ENCODE results near the gene KHK.

DNA sequence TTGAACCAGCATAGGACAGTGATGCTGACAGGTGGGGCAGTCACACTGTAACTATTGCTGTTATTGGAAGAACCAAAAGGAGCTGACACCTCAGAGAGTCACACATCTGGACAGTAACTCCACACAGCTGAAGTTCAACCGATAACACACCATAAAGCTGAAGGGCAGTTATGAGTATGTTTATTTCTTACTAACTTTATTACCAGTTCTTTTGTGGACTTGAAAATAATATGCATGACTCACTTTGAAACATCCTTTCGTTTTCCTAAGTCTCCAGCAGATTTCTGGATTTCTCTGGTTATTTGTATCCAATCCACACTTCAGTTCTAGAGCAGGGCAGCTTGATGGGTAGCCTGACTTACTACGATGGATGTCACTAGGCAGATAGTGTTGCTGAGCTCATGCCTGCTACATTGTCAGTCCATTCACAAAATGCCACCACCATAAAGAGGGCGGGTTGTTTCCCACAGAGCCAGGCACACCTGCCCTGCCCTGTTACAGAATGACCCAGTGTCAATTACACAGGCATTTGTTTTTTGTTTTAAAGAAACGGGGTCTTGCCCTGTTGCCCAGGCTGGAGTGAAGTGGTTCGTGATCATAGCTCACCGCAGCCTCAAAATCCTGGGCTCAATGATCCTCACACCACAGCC is 43.5 kb upstream of the KHK start:
- TF ChIP-seq, protein P1, sequence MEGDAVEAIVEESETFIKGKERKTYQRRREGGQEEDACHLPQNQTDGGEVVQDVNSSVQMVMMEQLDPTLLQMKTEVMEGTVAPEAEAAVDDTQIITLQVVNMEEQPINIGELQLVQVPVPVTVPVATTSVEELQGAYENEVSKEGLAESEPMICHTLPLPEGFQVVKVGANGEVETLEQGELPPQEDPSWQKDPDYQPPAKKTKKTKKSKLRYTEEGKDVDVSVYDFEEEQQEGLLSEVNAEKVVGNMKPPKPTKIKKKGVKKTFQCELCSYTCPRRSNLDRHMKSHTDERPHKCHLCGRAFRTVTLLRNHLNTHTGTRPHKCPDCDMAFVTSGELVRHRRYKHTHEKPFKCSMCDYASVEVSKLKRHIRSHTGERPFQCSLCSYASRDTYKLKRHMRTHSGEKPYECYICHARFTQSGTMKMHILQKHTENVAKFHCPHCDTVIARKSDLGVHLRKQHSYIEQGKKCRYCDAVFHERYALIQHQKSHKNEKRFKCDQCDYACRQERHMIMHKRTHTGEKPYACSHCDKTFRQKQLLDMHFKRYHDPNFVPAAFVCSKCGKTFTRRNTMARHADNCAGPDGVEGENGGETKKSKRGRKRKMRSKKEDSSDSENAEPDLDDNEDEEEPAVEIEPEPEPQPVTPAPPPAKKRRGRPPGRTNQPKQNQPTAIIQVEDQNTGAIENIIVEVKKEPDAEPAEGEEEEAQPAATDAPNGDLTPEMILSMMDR (IDR thresholded peaks at IDR 0.05; ENCODE audit: control extremely low read depth in 1 of 3, insufficient read depth in 1 of 3, low read depth in 1 of 3, low read length in 3 of 3) = no peak
- TF ChIP-seq POLR2A (IDR thresholded peaks at IDR 0.05; ENCODE audit: control extremely low read depth in 1 of 2, low read depth in 2 of 2, low read length in 2 of 2) (no peak), MAFK (IDR thresholded peaks at IDR 0.05; ENCODE audit: low read depth, low read length) (no peak), BRCA1 (IDR thresholded peaks at IDR 0.05; ENCODE audit: low read depth, low read length) (no peak), GABPA (IDR thresholded peaks at IDR 0.05; ENCODE audit: borderline replicate concordance, insufficient read depth, low read length) (no peak), EZH2 (IDR thresholded peaks at IDR 0.05; ENCODE audit: low read depth, low read length, severe bottlenecking) (no peak), RFX5 (IDR thresholded peaks at IDR 0.05; ENCODE audit: borderline replicate concordance, low read depth, low read length) (no peak), EP300 (IDR thresholded peaks at IDR 0.05; ENCODE audit: borderline replicate concordance in 1 of 2, low read depth in 2 of 2, low read length in 2 of 2) (no peak), KDM1A (IDR thresholded peaks at IDR 0.05; ENCODE audit: borderline replicate concordance, low read length) (no peak), POLR2AphosphoS5 (IDR thresholded peaks at IDR 0.05; ENCODE audit: low read depth, low read length) (no peak), TEAD4 (IDR thresholded peaks at IDR 0.05; ENCODE audit: low read depth, low read length) (no peak), HDAC2 (IDR thresholded peaks at IDR 0.05; ENCODE audit: borderline replicate concordance in 1 of 2, low read depth in 2 of 2, low read length in 2 of 2) (no peak)
